ENCODE measurements around the gene BICC1.

DNA sequence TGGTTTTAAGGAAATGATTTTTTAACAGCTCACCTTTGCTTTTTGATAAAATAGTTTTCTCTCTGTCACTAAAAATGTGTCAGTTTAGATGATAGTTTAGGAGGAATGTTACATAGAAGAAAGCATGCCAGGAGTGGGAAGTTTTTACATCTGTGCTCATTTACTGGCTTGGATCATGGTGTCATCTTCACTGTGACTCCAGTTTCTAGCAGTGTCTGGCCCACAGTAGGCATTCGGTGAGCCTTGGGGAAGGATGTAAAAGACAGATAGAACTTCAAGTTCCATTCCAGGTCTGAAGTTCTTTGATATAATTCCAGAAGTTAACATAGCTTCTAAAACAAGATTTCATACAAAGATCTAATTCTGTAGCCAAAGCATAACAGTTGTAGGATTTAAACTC is 259.2 kb downstream of the BICC1 start:
- no peak for TF ChIP-seq POLR2A (IDR thresholded peaks at IDR 0.05)
- TF ChIP-seq, protein P1, sequence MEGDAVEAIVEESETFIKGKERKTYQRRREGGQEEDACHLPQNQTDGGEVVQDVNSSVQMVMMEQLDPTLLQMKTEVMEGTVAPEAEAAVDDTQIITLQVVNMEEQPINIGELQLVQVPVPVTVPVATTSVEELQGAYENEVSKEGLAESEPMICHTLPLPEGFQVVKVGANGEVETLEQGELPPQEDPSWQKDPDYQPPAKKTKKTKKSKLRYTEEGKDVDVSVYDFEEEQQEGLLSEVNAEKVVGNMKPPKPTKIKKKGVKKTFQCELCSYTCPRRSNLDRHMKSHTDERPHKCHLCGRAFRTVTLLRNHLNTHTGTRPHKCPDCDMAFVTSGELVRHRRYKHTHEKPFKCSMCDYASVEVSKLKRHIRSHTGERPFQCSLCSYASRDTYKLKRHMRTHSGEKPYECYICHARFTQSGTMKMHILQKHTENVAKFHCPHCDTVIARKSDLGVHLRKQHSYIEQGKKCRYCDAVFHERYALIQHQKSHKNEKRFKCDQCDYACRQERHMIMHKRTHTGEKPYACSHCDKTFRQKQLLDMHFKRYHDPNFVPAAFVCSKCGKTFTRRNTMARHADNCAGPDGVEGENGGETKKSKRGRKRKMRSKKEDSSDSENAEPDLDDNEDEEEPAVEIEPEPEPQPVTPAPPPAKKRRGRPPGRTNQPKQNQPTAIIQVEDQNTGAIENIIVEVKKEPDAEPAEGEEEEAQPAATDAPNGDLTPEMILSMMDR (IDR thresholded peaks at IDR 0.05) = no peak
